GM12875 (cell line): ENCODE measurements around the gene XNDC1N.

Source experiments
- H3K4me3 ChIP-seq: one replicate; pipeline ENCODE4 v1.5.1; 2011; ENCODE audit warnings: low read depth, low read length, control low read depth
- TF ChIP-seq, protein P1 (sequence below): IDR thresholded peaks from 2 replicates; pipeline ENCODE4 v1.5.1; 2011; ENCODE audit warnings: low read depth, mild to moderate bottlenecking, control low read depth, inconsistent platforms, low read length, moderate library complexity, borderline replicate concordance; ENCODE audit not compliant: insufficient read depth

The XNDC1N gene

DNA sequence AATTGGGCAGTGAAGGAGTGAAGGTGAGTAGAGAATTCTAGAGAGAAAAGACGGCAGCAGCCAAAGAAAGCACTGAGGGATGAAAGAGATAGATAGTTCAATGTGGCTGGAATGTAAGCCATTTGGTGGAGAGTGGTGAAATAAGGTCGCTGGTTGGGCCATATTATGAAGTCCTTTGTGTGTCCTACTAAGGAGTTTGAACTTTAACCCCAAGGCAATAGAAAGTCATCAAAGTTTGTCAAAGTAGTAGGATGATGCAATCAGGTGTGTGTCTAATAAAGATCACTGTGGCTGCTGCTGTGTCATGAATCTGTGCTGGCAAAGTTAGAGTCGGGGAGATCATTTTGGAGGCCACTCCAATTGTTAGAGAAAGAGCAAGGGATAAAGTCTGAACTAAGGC is 19.1 kb upstream of the XNDC1N start:
- TF ChIP-seq, protein P1, sequence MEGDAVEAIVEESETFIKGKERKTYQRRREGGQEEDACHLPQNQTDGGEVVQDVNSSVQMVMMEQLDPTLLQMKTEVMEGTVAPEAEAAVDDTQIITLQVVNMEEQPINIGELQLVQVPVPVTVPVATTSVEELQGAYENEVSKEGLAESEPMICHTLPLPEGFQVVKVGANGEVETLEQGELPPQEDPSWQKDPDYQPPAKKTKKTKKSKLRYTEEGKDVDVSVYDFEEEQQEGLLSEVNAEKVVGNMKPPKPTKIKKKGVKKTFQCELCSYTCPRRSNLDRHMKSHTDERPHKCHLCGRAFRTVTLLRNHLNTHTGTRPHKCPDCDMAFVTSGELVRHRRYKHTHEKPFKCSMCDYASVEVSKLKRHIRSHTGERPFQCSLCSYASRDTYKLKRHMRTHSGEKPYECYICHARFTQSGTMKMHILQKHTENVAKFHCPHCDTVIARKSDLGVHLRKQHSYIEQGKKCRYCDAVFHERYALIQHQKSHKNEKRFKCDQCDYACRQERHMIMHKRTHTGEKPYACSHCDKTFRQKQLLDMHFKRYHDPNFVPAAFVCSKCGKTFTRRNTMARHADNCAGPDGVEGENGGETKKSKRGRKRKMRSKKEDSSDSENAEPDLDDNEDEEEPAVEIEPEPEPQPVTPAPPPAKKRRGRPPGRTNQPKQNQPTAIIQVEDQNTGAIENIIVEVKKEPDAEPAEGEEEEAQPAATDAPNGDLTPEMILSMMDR = no peak
- H3K4me3 ChIP-seq = no peak overlapping the region

DNA sequence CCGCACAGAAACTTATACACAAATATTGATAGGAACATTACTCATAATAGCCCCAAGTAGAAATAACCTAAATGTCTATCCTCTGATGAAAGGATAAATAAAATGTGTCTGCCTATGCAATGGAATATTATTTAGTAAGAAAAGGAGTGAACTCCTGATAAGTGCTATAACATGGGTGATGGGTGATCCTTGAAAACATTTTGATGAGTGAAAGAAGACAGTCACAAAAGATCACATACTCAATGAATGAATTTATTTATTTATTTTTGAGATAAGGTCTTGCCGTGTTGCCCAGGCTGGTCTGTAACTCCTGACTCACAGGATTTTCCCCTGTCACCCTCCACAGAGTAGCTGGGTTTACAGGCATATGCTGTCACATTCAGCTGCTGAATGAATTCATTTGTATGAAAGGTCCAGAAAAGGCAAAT is 17.8 kb upstream of the XNDC1N start:
- H3K4me3 ChIP-seq = no peak overlapping the region
- TF ChIP-seq, protein P1 = no peak

DNA sequence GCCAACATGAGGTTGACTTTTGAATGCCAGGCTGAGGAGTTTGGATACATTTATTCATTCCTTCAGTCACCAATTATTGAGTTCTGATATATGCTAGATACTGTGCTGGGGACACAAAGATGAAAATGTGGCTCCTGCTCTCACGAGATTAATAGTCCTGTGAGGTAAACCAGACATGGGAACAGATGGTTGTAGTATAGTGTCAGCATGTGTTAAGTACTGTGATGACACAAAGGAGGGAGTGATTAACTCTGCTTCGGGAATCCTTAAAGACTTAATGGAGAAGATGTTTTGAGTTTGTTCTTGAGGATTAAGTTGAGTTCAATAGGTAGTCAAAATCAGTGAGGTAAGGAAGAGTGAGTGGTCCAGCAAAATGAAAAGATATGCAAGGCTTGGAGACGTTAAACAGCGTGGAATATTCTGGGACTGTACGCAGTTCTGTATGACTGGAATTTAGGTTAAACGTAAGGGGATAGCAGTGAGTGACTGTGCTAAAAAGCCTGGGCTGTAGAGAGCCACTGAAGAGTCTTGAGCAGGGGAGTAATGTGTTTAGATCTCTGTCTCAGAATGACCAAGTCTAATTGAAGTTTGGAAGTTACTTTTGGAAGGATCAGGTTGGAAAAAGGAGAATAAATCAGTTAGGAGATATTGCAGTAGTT is 12.3 kb upstream of the XNDC1N start:
- TF ChIP-seq, protein P1 = no peak
- H3K4me3 ChIP-seq = no peak overlapping the region

DNA sequence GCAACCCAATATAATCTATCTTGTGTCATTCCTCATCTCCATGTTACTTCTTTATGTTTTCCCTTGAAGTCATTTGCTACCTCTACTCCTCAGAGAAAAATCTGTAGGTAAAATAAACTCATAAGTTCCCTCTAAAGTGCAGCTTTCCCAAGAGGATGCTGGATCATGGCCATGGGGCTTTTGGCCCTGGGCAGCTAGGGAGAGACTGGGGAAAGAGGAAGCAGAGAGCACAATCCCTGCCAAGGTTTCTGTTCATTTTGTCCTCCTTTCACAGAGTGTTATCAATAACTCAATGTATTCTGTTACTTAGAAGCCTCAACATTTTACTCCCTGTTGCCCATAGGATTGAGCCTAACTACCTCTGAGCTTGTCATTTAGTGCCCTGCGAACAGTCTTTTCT is 9.4 kb upstream of the XNDC1N start:
- H3K4me3 ChIP-seq = no peak overlapping the region
- TF ChIP-seq, protein P1 = no peak

DNA sequence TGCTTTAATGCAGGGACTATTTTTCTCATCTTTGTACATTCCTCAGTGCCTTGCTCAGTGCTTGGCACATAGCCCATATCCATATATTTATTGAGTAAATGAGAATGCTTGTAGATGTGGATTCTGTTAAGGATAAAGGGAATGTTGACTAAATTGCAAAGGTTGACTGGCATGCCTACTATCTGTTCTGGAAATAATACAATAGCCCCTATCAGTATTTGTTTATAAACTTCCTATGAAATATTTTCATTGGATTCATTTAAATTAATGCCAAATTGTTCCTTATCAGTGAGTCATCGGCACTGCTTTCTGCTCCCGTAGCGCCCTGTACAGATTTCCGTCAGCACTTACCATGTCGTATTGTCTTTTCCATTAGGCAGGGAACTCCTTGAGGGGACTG is 8.4 kb upstream of the XNDC1N start:
- TF ChIP-seq, protein P1 = no peak
- H3K4me3 ChIP-seq = no peak overlapping the region

DNA sequence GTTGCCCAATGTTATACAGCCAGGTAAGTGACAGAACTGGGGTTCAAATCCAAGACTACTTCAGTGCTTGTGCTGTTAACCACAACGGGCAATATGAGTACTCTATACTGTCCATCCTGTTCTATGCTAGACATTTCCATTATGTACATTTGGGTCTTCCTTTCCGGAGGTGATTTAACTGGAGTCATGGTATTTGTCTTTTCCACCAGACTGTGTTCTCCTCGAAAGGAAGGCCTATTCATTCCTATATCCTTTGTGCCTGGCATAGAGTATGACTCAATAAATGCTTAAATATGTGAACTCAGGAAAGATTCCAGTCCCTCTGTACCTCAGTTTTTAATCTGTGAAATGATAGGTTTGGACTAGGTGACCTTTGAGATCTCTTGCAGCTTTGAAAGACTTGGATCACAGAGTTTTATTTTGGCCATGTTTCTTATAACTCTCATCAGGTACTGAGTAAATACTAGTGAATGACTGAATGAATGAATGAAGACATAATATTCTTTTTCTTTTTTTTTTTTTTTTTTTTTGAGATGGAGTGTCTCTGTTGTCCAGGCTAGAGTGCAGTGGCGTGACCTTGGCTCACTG is 7.0 kb upstream of the XNDC1N start:
- H3K4me3 ChIP-seq = no peak overlapping the region
- TF ChIP-seq, protein P1 = no peak

DNA sequence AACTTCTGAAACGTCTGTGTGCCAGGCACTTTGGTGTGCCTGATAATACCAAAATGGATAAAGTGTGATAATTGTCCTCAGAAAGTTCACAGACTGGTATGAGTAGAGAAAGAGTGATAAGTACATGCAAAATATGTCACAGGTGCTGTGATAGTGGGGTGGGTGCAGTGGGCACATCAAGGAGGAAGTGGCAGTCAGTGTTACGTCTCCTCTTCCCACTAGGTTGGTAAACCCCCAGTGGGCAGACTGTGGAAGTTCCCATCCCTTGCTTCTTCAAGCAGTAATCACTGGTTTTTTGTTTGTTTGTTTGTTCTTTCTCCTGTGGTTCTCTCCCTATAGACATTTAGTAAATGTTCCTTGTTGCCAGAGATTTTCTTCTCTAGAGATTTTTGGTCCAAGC is 5.8 kb upstream of the XNDC1N start:
- no peak overlapping the region for H3K4me3 ChIP-seq
- TF ChIP-seq, protein P1 = 0 out of 2 replicates have a peak, but pooled peaks have one; percentile 14
